ENCODE results near the gene CCND2. TPM values are rescaled to one million over a fixed set of nuclear protein-coding genes. Genes with fewer than 3 reads are reported as not detected.
"Not testable (repeated sequence)": the region's sequence is repeated elsewhere in the genome, so short reads cannot be mapped to it uniquely, and the experiment has no call there.

The CCND2 gene
- 100 to 1,000 TPM; 378 to 404 TPM for total RNA-seq

GRCh38 chr12:4273652-4274395, at the start of gene CCND2:
Gene CCND2, plus strand, starts transcription at chr12:4273762. Its CDS starts 279 bp downstream, at chr12:4274041.
- ATAC-seq (replicated peaks), result peak; percentile 43
- Mint-ChIP-seq H3K27ac (peak within 1 kb of the TSS; percentile 98), H3K4me3 (peak within 1 kb of the TSS; percentile 95), H3K27me3 (no peaks in the 10 kb centered on the region), H3K36me3 (ENCODE audit: low read depth) (peaks cover 72% of the 10 kb centered on the region), H3K9me3 (no peaks in the 10 kb centered on the region), H3K4me1 (peaks cover 21% of the 10 kb centered on the region)

DNA sequence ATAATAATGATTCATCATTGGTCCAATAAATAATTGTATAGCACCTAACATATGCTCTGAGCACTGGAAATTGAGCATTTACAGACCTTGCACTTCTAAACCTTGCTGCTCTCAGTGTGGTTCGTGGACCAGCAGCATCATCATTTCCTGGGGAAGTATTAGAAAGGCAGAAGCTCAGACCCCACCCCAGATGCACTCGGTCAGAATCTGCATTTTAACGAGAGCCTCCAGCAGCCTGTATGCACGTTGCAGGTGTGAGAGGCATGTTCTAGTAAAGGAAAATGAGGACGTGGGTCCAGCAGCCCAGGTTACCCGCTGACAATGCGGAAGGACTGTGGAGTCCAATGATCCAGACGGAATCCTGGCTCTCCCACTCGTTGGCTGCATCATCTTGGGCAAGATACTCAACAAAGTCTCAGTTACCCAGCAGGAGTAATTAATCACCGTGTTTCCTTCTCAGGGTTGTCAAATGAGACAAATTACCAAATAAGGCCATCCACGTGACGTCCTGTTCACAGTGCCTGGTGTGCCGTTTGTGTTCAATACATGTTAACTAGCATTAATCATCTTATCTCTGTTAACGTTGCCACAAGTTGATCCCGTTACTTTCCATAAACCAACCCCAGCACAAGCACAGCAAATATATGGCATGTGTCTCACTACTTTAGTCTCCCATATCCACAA, 49.2 kb upstream of the CCND2 start:
- Mint-ChIP-seq H3K4me1 (no peaks in the 10 kb centered on the region), H3K27ac (no peak overlapping the region), H3K9me3 (no peaks in the 10 kb centered on the region), H3K4me3 (no peak overlapping the region), H3K27me3 (no peaks in the 10 kb centered on the region), H3K36me3 (ENCODE audit: low read depth) (no peaks in the 10 kb centered on the region)
- ATAC-seq (replicated peaks), result peak; percentile 42

DNA sequence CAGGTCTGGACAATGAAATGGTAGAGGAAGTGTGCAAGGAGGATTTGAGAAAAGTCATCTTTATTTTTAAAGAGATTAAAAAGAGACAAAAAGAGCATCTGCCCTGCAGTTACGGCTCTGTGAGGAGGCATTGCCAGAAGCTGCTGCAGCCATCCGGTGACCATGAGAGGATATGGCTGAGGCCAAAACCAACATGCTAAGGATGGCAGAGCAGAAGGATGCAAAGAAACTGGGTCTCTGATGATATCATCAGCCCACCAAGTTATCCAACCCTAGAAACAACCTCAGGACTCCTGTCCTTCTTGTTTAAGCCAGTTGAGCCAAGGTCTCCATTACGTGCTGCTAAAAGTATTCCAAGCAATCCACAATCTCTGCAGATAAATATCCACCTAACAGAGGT, 48.0 kb upstream of the CCND2 start:
- Mint-ChIP-seq H3K36me3 (ENCODE audit: low read depth) (no peaks in the 10 kb centered on the region), H3K27ac (no peak overlapping the region), H3K9me3 (no peaks in the 10 kb centered on the region), H3K4me1 (no peaks in the 10 kb centered on the region), H3K4me3 (no peak overlapping the region), H3K27me3 (no peaks in the 10 kb centered on the region)
- no peak for ATAC-seq (replicated peaks)

DNA sequence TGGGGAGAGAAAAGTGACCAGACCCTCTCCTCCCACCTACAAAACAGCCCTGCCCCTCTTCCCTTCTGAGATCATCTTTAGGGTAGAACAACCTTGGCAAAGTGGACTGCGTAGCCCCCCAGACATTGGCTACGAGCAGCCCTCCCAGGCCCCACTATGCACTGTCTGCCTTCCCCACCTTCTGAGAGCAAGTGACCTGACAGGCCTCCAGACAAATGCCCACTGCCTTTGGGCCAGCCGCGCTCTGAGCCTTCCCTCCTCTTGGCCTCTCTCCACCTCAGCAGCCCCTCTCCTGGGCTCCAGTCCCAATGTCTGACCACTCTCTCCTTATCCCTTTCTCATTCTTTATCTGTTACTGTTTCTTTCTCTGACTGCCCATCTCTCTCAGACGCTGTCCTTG, 46.5 kb upstream of the CCND2 start:
- ATAC-seq (replicated peaks), result no peak
- Mint-ChIP-seq H3K9me3 (no peaks in the 10 kb centered on the region), H3K36me3 (ENCODE audit: low read depth) (no peaks in the 10 kb centered on the region), H3K27me3 (no peaks in the 10 kb centered on the region), H3K27ac (peak overlapping the region; percentile 64), H3K4me3 (no peak overlapping the region), H3K4me1 (no peaks in the 10 kb centered on the region)

DNA sequence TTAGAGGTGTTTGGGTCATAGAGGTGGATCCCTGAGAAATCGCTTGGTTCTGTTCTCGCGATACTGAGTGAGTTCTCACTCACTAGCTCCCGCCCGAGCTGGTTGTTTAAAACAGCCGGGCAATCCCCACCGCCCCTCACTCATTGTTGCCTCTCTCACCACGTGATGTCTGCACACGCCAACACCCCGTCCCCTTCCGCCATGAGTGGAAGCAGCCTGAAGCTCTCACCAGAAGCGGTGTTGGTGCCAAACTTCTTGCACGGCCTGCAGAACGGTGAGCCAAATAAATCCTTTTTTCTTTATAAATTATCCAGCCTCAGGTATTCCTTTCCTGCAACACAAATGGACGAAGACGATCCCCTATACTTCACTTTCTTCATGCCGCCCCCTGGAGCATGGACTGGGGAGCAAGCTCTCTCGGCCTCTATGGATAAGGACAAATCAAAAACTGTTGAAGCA, 45.4 kb upstream of the CCND2 start:
- H3K36me3 Mint-ChIP-seq (ENCODE audit: low read depth), result no peaks in the 10 kb centered on the region
- H3K9me3 Mint-ChIP-seq, result no peaks in the 10 kb centered on the region
- H3K27me3 Mint-ChIP-seq, result no peaks in the 10 kb centered on the region
- no peak for ATAC-seq (replicated peaks)
- no peak overlapping the region for H3K4me3 Mint-ChIP-seq
- H3K4me1 Mint-ChIP-seq, result no peaks in the 10 kb centered on the region
- H3K27ac Mint-ChIP-seq, result no peak overlapping the region

GRCh38 chr12:4230526-4230925, 43.0 kb upstream of the CCND2 start:
- ATAC-seq (replicated peaks), result no peak
- H3K9me3 Mint-ChIP-seq, result no peaks in the 10 kb centered on the region
- H3K36me3 Mint-ChIP-seq (ENCODE audit: low read depth), result no peaks in the 10 kb centered on the region
- no peak overlapping the region for H3K4me3 Mint-ChIP-seq
- H3K27ac Mint-ChIP-seq, result no peak overlapping the region
- H3K27me3 Mint-ChIP-seq, result peaks cover 3% of the 10 kb centered on the region
- no peaks in the 10 kb centered on the region for H3K4me1 Mint-ChIP-seq

- Mint-ChIP-seq H3K27me3 (peaks cover 7% of the 10 kb centered on the region), H3K4me3 (no peak overlapping the region), H3K27ac (no peak overlapping the region), H3K36me3 (ENCODE audit: low read depth) (no peaks in the 10 kb centered on the region), H3K9me3 (peaks cover 20% of the 10 kb centered on the region), H3K4me1 (no peaks in the 10 kb centered on the region)
- no peak for ATAC-seq (replicated peaks)
Observed at GRCh38 chr12:4238577-4238976, 35.0 kb upstream of the CCND2 start.

- peaks cover 20% of the 10 kb centered on the region for H3K9me3 Mint-ChIP-seq
- no peaks in the 10 kb centered on the region for H3K36me3 Mint-ChIP-seq (ENCODE audit: low read depth)
- no peaks in the 10 kb centered on the region for H3K4me1 Mint-ChIP-seq
- no peak overlapping the region for H3K27ac Mint-ChIP-seq
- H3K4me3 Mint-ChIP-seq, result no peak overlapping the region
- H3K27me3 Mint-ChIP-seq, result peaks cover 11% of the 10 kb centered on the region
- ATAC-seq (replicated peaks), result no peak
Observed at GRCh38 chr12:4239746-4240145, 33.8 kb upstream of the CCND2 start.

DNA sequence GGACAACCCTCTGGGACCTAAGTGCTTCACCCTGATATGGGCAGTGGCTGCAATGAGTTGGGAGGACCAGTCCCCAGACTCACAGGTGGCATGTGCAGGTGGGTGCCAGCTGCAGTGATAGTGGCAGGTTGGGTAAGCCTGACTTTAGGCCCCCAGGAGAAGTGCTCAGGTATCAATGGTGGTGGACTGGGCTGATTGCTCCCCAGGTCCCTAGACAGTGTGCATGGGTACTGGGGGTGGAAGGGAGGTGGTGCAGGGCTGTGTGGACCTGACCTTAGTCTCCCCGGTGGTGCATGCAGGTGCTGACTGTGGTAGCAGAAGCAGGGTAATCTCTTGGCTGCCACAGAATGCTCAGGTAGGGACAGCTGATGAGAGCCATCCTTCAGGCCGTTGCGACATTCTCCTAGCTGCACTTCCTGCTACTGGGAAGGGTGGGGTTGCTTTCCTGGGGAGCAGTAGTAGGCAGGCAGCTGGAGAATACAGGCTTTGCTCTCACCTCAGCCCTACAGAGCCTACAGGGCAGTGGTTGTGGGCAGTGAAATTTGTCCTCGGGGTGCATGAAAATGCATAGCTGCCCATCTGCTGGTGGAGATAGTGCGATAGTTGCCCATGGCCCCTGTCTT, 33.3 kb upstream of the CCND2 start:
- H3K9me3 Mint-ChIP-seq, result peaks cover 20% of the 10 kb centered on the region

GRCh38 chr12:4240981-4241380, 32.6 kb upstream of the CCND2 start:
- peaks cover 20% of the 10 kb centered on the region for H3K9me3 Mint-ChIP-seq
- ATAC-seq (replicated peaks), result no peak
- peaks cover 14% of the 10 kb centered on the region for H3K27me3 Mint-ChIP-seq
- H3K36me3 Mint-ChIP-seq (ENCODE audit: low read depth), result no peaks in the 10 kb centered on the region
- no peak overlapping the region for H3K4me3 Mint-ChIP-seq
- no peak overlapping the region for H3K27ac Mint-ChIP-seq
- no peaks in the 10 kb centered on the region for H3K4me1 Mint-ChIP-seq

More for the DNA sequence above, 33.3 kb upstream of the CCND2 start:
- no peak overlapping the region for H3K4me3 Mint-ChIP-seq
- no peaks in the 10 kb centered on the region for H3K36me3 Mint-ChIP-seq (ENCODE audit: low read depth)
- H3K27ac Mint-ChIP-seq, result no peak overlapping the region
- peaks cover 14% of the 10 kb centered on the region for H3K27me3 Mint-ChIP-seq
- ATAC-seq (replicated peaks), result no peak
- no peaks in the 10 kb centered on the region for H3K4me1 Mint-ChIP-seq

DNA sequence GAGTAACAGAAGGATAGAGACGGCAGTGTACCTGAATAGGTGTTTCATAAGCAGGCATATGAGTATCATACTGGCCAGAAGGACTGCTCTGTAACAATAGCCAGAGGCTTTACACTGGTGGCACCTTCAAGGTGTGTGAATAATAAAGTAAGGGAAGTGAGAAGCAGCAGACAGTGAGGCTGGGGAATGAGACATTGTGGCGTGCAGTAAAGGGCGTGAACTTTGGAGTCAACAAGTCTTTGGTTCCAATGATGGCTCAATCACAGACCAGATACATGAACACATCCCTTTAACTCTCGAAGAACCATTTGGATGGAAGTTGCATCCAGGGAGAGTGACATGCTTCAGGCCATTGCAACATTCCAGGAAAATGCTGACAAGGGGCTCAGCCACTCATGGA, 32.0 kb upstream of the CCND2 start:
- H3K9me3 Mint-ChIP-seq, result peaks cover 20% of the 10 kb centered on the region
- H3K4me1 Mint-ChIP-seq, result no peaks in the 10 kb centered on the region
- no peaks in the 10 kb centered on the region for H3K36me3 Mint-ChIP-seq (ENCODE audit: low read depth)
- no peak overlapping the region for H3K27ac Mint-ChIP-seq
- ATAC-seq (replicated peaks), result no peak
- no peak overlapping the region for H3K4me3 Mint-ChIP-seq
- H3K27me3 Mint-ChIP-seq, result peaks cover 14% of the 10 kb centered on the region

GRCh38 chr12:4242595-4242994, 31.0 kb upstream of the CCND2 start:
- Mint-ChIP-seq H3K4me3 (no peak overlapping the region), H3K27me3 (peaks cover 14% of the 10 kb centered on the region), H3K4me1 (no peaks in the 10 kb centered on the region), H3K36me3 (ENCODE audit: low read depth) (no peaks in the 10 kb centered on the region), H3K9me3 (peaks cover 17% of the 10 kb centered on the region), H3K27ac (no peak overlapping the region)
- no peak for ATAC-seq (replicated peaks)

- no peaks in the 10 kb centered on the region for H3K4me1 Mint-ChIP-seq
- H3K36me3 Mint-ChIP-seq (ENCODE audit: low read depth), result no peaks in the 10 kb centered on the region
- H3K27me3 Mint-ChIP-seq, result peaks cover 14% of the 10 kb centered on the region
- H3K9me3 Mint-ChIP-seq, result peaks cover 15% of the 10 kb centered on the region
- no peak overlapping the region for H3K4me3 Mint-ChIP-seq
- H3K27ac Mint-ChIP-seq, result no peak overlapping the region
- no peak for ATAC-seq (replicated peaks)
Observed at GRCh38 chr12:4243091-4243490, 30.5 kb upstream of the CCND2 start.

DNA sequence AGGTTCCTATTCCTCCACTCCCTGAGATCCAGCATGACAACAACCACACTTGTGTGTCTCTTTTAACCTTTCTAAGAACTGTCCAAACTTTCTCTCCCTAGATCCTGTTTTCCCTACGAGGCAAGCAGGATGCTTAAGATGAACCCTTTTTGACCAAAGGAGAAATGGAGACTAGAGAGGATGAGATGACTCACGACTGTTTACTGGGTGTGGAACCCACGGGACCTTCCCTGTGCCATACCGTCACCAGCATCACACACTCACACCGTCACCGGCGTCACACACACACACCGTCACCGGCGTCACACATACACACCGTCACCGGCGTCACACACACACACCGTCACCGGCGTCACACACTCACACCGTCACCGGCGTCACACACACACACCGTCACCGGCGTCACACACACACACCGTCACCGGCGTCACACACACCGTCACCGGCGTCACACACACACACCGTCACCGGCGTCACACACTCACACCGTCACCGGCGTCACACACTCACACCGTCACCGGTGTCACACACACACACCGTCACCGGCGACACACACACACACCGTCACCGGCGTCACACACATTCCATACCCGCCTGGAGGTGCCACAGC, 30.0 kb upstream of the CCND2 start:
- not testable (repeated sequence) for ATAC-seq (replicated peaks); H3K36me3 Mint-ChIP-seq (ENCODE audit: low read depth); H3K4me3 Mint-ChIP-seq; H3K4me1 Mint-ChIP-seq; H3K27ac Mint-ChIP-seq
- Mint-ChIP-seq H3K27me3 (peaks cover 14% of the 10 kb centered on the region), H3K9me3 (peaks cover 10% of the 10 kb centered on the region)

All from activated T-helper 17 cell treated with anti-CD3 and anti-CD28 coated beads, Interleukin-2, amount 50 U/mL, for 72 hours (primary cell).